Breast epithelium (tissue), 4 donors: ENCODE results near the gene CEPT1. TPM values are rescaled to one million over a fixed set of nuclear protein-coding genes. Genes with fewer than 3 reads are reported as not detected.

Source experiments
- DNase-seq, 2 donors: peaks; one replicate each; pipeline ENCODE4 v3.0.0-alpha.2; 2019; ENCODE audit warnings: low spot score in 2 of 2
- H3K27ac ChIP-seq, 2 donors: fragments of 200-600 bp; sonication (generic) in 1 of 2; one replicate each; pipeline ENCODE4 v1.5.1; 2016 to 2019; ENCODE audit warnings: mild to moderate bottlenecking in 1 of 2
- H3K27me3 ChIP-seq, 2 donors: fragments of 200-600 bp; sonication (generic) in 1 of 2; one replicate each; pipeline versions ENCODE4 v1.5.1 to v1.6.0; 2017 to 2019; ENCODE audit warnings: control low read depth in 1 of 2, mild to moderate bottlenecking in 1 of 2
- H3K36me3 ChIP-seq: fragments of 200-600 bp; one replicate; pipeline ENCODE4 v1.5.1; 2019
- H3K4me1 ChIP-seq, 2 donors: fragments of 200-600 bp; sonication (generic); one replicate each; pipeline ENCODE4 v1.5.1; 2016 to 2019; ENCODE audit warnings: control low read depth in 1 of 2
- H3K4me3 ChIP-seq, 3 donors: fragments of 200-600 bp; sonication (generic); 1 replicate in 2 of 3; 2 replicates in 1 of 3; pipeline ENCODE4 v1.5.1; 2016 to 2019; ENCODE audit warnings: mild to moderate bottlenecking in 3 of 3, moderate library complexity in 2 of 3
- H3K9me3 ChIP-seq, 2 donors: fragments of 200-600 bp; sonication (generic) in 1 of 2; one replicate each; pipeline ENCODE4 v1.5.1; 2016 to 2019; ENCODE audit warnings: control low read depth in 1 of 2
- POLR2A ChIP-seq: fragments of 450-650 bp; IDR thresholded peaks from one replicate; pipeline ENCODE4 v1.6.1; 2016; ENCODE audit warnings: antibody characterized with exemption, mild to moderate bottlenecking, moderate library complexity
- POLR2AphosphoS5 ChIP-seq, 3 donors: sonication (generic); formaldehyde crosslinking; IDR thresholded peaks; one replicate each; pipeline ENCODE4 v1.6.1; 2017; ENCODE audit warnings: antibody characterized with exemption in 3 of 3
- intact Hi-C: fragments of 100-400 bp; cut with DNase I; formaldehyde crosslinking; loops from one replicate; pipeline ENCODE4 v1.15.1; 2023; ENCODE audit warnings: low total_unique reads
- total RNA-seq, 3 donors: library from RNA; depleted of rRNA; stranded (reverse); fragments of >200 nt; gene quantifications; one replicate each; pipeline ENCODE4 v1.1.0, GENCODE V29; 2016
- TF ChIP-seq, protein P1 (sequence below), 3 donors: fragments of 450-650 bp; IDR thresholded peaks; one replicate each; pipeline ENCODE4 v1.5.1; 2016 to 2017; ENCODE audit warnings: antibody characterized with exemption in 3 of 3, mild to moderate bottlenecking in 3 of 3, moderate library complexity in 3 of 3

The CEPT1 gene
- total RNA-seq, 3 donors from 2014 or later: 49.8 to 67.7 (median 62.5) TPM

DNA sequence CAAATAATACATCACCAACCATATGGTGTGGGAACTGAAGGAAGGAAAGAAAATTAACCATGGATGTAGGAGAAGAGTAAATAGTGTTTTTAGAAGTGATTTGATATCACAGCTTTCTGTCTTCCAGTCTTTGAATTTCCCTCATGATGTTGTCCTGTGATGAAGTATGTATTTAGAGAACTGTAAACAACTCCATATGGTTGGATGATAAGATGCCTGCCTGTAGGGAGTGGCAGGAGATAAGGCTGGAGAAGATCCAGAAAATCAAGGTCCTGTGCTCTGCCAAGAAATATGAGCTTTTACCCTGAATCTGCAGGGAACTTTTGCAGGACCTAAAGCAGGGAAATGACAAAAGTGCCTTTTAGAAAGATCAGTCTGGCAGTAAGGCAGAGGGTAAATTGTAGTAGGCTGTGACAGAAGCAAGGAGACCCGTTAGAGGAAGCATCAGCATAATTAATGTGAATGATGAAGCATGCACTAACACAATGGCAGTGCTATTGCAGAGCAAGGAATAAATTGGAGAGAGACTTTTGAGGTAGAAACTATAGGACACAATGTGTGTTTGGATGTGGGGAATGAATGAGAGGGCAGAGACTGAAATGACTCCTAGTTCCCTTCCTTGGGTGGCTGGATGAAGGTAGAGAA lies 21.9 kb downstream of the CEPT1 start:
- Histone ChIP-seq H3K36me3 (no peaks in the 10 kb centered on the region), H3K4me3 (no peak overlapping the region), H3K9me3 (no peaks in the 10 kb centered on the region), H3K4me1 (no peaks in the 10 kb centered on the region), H3K27me3 (no peaks in the 10 kb centered on the region), H3K27ac (no peak overlapping the region)
- intact Hi-C loops: no loop called here
- no peak for TF ChIP-seq POLR2AphosphoS5 (IDR thresholded peaks at IDR 0.05)
- no peak for TF ChIP-seq POLR2A
- TF ChIP-seq, protein P1, sequence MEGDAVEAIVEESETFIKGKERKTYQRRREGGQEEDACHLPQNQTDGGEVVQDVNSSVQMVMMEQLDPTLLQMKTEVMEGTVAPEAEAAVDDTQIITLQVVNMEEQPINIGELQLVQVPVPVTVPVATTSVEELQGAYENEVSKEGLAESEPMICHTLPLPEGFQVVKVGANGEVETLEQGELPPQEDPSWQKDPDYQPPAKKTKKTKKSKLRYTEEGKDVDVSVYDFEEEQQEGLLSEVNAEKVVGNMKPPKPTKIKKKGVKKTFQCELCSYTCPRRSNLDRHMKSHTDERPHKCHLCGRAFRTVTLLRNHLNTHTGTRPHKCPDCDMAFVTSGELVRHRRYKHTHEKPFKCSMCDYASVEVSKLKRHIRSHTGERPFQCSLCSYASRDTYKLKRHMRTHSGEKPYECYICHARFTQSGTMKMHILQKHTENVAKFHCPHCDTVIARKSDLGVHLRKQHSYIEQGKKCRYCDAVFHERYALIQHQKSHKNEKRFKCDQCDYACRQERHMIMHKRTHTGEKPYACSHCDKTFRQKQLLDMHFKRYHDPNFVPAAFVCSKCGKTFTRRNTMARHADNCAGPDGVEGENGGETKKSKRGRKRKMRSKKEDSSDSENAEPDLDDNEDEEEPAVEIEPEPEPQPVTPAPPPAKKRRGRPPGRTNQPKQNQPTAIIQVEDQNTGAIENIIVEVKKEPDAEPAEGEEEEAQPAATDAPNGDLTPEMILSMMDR (IDR thresholded peaks at IDR 0.05): no peak
- DNase-seq: no peak

DNA sequence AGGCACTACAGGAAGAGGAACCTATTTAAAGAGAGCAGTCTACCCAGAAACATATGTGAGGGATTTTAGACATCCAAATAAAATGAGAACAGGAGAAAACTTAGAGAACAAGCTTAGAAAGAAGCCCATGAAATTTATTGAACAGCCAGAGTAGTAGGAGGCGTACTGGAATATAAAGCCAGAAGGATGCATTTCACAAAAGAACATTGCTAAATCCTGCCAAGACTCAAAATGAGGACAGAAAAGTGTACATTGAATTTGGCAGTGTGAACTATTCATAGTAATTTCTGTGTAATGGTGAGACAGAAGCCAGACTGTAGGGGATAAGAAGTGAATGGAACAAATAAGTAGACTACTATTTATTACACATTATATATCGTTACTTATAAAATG lies 22.5 kb downstream of the CEPT1 start:
- intact Hi-C loops: no loop called here

GRCh38 chr1:111163363-111163762 lies 23.3 kb downstream of the CEPT1 start:
- DNase-seq: no peak
- H3K9me3 ChIP-seq: no peaks in the 10 kb centered on the region
- H3K36me3 ChIP-seq: no peaks in the 10 kb centered on the region
- H3K4me1 ChIP-seq: no peaks in the 10 kb centered on the region
- H3K27ac ChIP-seq: no peak overlapping the region
- TF ChIP-seq POLR2AphosphoS5 (IDR thresholded peaks at IDR 0.05) (no peak), POLR2A (no peak)
- TF ChIP-seq, protein P1 (IDR thresholded peaks at IDR 0.05): no peak
- H3K27me3 ChIP-seq: no peaks in the 10 kb centered on the region
- intact Hi-C loops: no loop called here
- H3K4me3 ChIP-seq: no peak overlapping the region

More for the DNA sequence above, 22.5 kb downstream of the CEPT1 start:
- TF ChIP-seq POLR2AphosphoS5 (IDR thresholded peaks at IDR 0.05) (no peak), POLR2A (no peak)
- TF ChIP-seq, protein P1 (IDR thresholded peaks at IDR 0.05): no peak
- no peaks in the 10 kb centered on the region for H3K27me3 ChIP-seq
- H3K4me1 ChIP-seq: no peaks in the 10 kb centered on the region
- H3K36me3 ChIP-seq: no peaks in the 10 kb centered on the region
- H3K4me3 ChIP-seq: no peak overlapping the region
- H3K27ac ChIP-seq: no peak overlapping the region
- no peak for DNase-seq
- no peaks in the 10 kb centered on the region for H3K9me3 ChIP-seq

- Histone ChIP-seq H3K27me3 (no peaks in the 10 kb centered on the region), H3K36me3 (no peaks in the 10 kb centered on the region), H3K27ac (no peak overlapping the region), H3K9me3 (no peaks in the 10 kb centered on the region), H3K4me1 (no peaks in the 10 kb centered on the region), H3K4me3 (no peak overlapping the region)
- TF ChIP-seq POLR2A (no peak), POLR2AphosphoS5 (IDR thresholded peaks at IDR 0.05) (no peak)
- TF ChIP-seq, protein P1 (IDR thresholded peaks at IDR 0.05): no peak
- intact Hi-C loops: no loop called here
- no peak for DNase-seq
Observed at GRCh38 chr1:111164151-111164550, 24.1 kb downstream of the CEPT1 start.

GRCh38 chr1:111172463-111172862 lies 32.4 kb downstream of the CEPT1 start:
- Histone ChIP-seq H3K9me3 (no peaks in the 10 kb centered on the region), H3K36me3 (peaks cover 1% of the 10 kb centered on the region), H3K27me3 (no peaks in the 10 kb centered on the region), H3K4me3 (no peak overlapping the region), H3K27ac (no peak overlapping the region), H3K4me1 (no peaks in the 10 kb centered on the region)
- TF ChIP-seq POLR2A: no peak
- TF ChIP-seq, protein P1 (IDR thresholded peaks at IDR 0.05): no peak
- no peak for TF ChIP-seq POLR2AphosphoS5 (IDR thresholded peaks at IDR 0.05)
- DNase-seq: no peak
- intact Hi-C loops: no loop called here
